HepG2 (cell line): ENCODE data around the gene CTSW. TPM values are rescaled to one million over a fixed set of nuclear protein-coding genes. Genes with fewer than 3 reads are reported as not detected.

Experiments used
- CEBPB ChIP-seq: IDR thresholded peaks from 2 replicates; pipeline ENCODE4 v1.6.1; 2011; ENCODE audit warnings: low read depth, low read length, improper control_type of control experiment, borderline replicate concordance
- ETV6 ChIP-seq: sonication (generic); formaldehyde crosslinking; conservative IDR thresholded peaks from 2 replicates; pipeline ENCODE4 v1.4.0; 2020; ENCODE audit warnings: missing genetic modification reagents
- KMT2A ChIP-seq: sonication (generic); formaldehyde crosslinking; IDR thresholded peaks from 2 replicates; pipeline ENCODE4 v1.4.0; 2020; ENCODE audit warnings: missing genetic modification reagents
- MTF2 ChIP-seq: sonication (generic); formaldehyde crosslinking; IDR thresholded peaks from 2 replicates; pipeline ENCODE4 v1.5.0; 2020; ENCODE audit warnings: missing genetic modification reagents, borderline replicate concordance
- RFX3 ChIP-seq: IDR thresholded peaks from 2 replicates; pipeline ENCODE4 v1.6.1; 2016; ENCODE audit warnings: missing biosample characterization, missing genetic modification reagents
- ZNF282 ChIP-seq: fragments of 450-650 bp; IDR thresholded peaks from 2 replicates; pipeline ENCODE4 v1.6.1; 2018; ENCODE audit not compliant: partially characterized antibody
- ZNF3 ChIP-seq: IDR thresholded peaks from 2 replicates; pipeline ENCODE4 v1.7.0; 2017; ENCODE audit warnings: inconsistent platforms
- ZNF44 ChIP-seq: sonication (generic); formaldehyde crosslinking; IDR thresholded peaks from 2 replicates; pipeline ENCODE4 v1.5.1; 2020; ENCODE audit warnings: mild to moderate bottlenecking, missing genetic modification reagents
- ZNF484 ChIP-seq: sonication (generic); formaldehyde crosslinking; IDR thresholded peaks from 2 replicates; pipeline ENCODE4 v1.5.1; 2020; ENCODE audit warnings: mild to moderate bottlenecking, low read depth, missing genetic modification reagents, borderline replicate concordance
- ZNF790 ChIP-seq: sonication (generic); formaldehyde crosslinking; IDR thresholded peaks from 2 replicates; pipeline ENCODE4 v1.8.0; 2022; ENCODE audit warnings: missing genetic modification reagents, mild to moderate bottlenecking, borderline replicate concordance
- polyA plus RNA-seq, 8 experiments: library from polyadenylated mRNA; depleted of rRNA in 3 of 8; stranded (reverse) in 7 of 8; unstranded in 1 of 8; fragments of >200 nt; fragmentation: Illumina TruSeq in 4 of 8; extraction: Trizol in 4 of 8; gene quantifications; 2 replicates each; pipeline versions ENCODE4 v1.2.1 to v1.2.3, GENCODE V29; 2011 to 2016; ENCODE audit warnings: low read depth in 4 of 8, missing spikeins in 1 of 8, mixed read lengths in 1 of 8; ENCODE audit not compliant: insufficient read depth in 1 of 8
- total RNA-seq, 5 experiments: library from RNA; depleted of rRNA; stranded (reverse); fragments of >200 nt; fragmentation: Illumina TruSeq; extraction: Trizol; gene quantifications; 2 replicates each; pipeline ENCODE4 v1.2.3, GENCODE V29; 2016; ENCODE audit warnings: low read depth in 1 of 5
- TF ChIP-seq, protein P1 (sequence below): sonication (generic); formaldehyde crosslinking; IDR thresholded peaks from 2 replicates; pipeline ENCODE4 v1.8.1; 2023; ENCODE audit warnings: mild to moderate bottlenecking, moderate library complexity, missing genetic modification reagents
- TF ChIP-seq, protein P2 (sequence below): sonication (generic); formaldehyde crosslinking; IDR thresholded peaks from one replicate; pipeline ENCODE4 v1.5.1; 2020; ENCODE audit warnings: mild to moderate bottlenecking, missing genetic modification reagents; ENCODE audit errors: not compliant biosample characterization
- TF ChIP-seq, protein P3 (sequence below): IDR thresholded peaks from 2 replicates; pipeline ENCODE4 v1.6.1; 2018; ENCODE audit warnings: missing genetic modification reagents
- TF ChIP-seq, protein P4 (sequence below): sonication (generic); formaldehyde crosslinking; IDR thresholded peaks from 2 replicates; pipeline ENCODE4 v1.4.0; 2020; ENCODE audit warnings: missing genetic modification reagents
- TF ChIP-seq, protein P5 (sequence below): sonication (generic); formaldehyde crosslinking; IDR thresholded peaks from 2 replicates; pipeline ENCODE4 v1.8.1; 2023; ENCODE audit warnings: mild to moderate bottlenecking, inconsistent platforms, moderate library complexity, missing genetic modification reagents, borderline replicate concordance

Gene CTSW
- total and polyA plus RNA-seq, 2 of the 13 experiments (the other 11 are each of a cell fraction or from before 2014, with no cell fraction given) = 0.09 TPM; not detected in 1

DNA sequence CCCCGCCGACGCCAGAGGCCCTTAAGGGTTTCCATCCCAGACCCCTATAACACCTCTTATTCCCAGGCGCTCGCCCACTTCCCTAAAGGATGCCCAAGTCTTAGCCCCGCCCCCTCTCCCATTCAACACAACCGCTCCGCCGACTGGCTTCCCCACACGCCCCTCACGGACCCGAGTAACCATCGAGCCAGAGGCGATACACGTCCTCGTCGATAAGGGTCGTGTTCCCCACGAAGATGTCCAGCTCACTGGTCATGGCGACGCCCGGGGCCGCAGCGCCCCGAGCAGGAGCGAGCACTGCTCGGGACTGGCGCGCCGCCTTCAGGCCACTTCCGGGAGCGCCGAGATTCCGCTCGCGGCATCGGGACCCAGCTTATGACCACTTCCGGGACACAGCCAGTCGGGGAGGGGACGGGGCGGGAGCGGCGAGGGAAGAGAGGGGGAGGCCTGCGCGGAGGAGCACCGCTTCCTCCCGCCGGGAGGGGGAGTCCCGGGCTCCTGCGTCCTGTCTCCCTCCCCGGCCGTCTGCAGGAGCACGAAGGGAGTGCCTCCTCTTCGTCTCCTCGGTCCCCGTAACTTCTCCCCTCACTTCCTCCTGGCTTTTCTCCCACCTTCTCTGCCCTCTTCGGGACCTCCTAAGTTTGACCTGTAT, 8.7 kb downstream of the CTSW start, which contains the start of gene FIBP (continued):
- TF ChIP-seq MTF2 = peak; percentile 96
- no peak for TF ChIP-seq ZNF44 (CRISPR knock-in tag)
- TF ChIP-seq, protein P1, sequence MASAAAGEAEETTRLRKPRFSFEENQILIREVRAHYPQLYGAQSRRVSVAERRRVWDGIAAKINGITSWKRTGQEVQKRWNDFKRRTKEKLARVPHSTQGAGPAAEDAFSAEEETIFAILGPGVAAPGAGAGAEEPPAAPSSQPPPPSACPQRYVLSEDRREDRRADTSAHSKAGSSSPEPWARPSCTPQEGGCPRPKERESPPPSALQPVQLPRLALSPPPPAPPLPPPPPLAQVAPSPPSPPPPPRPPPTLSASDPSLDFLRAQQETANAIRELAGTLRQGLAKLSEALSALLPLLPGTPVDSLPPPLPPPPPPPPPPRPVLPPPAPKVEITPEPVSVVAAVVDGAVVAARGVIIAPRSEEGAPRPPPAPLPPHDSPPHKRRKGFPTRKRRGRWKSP (CRISPR knock-in tag) = no peak
- TF ChIP-seq, protein P2, sequence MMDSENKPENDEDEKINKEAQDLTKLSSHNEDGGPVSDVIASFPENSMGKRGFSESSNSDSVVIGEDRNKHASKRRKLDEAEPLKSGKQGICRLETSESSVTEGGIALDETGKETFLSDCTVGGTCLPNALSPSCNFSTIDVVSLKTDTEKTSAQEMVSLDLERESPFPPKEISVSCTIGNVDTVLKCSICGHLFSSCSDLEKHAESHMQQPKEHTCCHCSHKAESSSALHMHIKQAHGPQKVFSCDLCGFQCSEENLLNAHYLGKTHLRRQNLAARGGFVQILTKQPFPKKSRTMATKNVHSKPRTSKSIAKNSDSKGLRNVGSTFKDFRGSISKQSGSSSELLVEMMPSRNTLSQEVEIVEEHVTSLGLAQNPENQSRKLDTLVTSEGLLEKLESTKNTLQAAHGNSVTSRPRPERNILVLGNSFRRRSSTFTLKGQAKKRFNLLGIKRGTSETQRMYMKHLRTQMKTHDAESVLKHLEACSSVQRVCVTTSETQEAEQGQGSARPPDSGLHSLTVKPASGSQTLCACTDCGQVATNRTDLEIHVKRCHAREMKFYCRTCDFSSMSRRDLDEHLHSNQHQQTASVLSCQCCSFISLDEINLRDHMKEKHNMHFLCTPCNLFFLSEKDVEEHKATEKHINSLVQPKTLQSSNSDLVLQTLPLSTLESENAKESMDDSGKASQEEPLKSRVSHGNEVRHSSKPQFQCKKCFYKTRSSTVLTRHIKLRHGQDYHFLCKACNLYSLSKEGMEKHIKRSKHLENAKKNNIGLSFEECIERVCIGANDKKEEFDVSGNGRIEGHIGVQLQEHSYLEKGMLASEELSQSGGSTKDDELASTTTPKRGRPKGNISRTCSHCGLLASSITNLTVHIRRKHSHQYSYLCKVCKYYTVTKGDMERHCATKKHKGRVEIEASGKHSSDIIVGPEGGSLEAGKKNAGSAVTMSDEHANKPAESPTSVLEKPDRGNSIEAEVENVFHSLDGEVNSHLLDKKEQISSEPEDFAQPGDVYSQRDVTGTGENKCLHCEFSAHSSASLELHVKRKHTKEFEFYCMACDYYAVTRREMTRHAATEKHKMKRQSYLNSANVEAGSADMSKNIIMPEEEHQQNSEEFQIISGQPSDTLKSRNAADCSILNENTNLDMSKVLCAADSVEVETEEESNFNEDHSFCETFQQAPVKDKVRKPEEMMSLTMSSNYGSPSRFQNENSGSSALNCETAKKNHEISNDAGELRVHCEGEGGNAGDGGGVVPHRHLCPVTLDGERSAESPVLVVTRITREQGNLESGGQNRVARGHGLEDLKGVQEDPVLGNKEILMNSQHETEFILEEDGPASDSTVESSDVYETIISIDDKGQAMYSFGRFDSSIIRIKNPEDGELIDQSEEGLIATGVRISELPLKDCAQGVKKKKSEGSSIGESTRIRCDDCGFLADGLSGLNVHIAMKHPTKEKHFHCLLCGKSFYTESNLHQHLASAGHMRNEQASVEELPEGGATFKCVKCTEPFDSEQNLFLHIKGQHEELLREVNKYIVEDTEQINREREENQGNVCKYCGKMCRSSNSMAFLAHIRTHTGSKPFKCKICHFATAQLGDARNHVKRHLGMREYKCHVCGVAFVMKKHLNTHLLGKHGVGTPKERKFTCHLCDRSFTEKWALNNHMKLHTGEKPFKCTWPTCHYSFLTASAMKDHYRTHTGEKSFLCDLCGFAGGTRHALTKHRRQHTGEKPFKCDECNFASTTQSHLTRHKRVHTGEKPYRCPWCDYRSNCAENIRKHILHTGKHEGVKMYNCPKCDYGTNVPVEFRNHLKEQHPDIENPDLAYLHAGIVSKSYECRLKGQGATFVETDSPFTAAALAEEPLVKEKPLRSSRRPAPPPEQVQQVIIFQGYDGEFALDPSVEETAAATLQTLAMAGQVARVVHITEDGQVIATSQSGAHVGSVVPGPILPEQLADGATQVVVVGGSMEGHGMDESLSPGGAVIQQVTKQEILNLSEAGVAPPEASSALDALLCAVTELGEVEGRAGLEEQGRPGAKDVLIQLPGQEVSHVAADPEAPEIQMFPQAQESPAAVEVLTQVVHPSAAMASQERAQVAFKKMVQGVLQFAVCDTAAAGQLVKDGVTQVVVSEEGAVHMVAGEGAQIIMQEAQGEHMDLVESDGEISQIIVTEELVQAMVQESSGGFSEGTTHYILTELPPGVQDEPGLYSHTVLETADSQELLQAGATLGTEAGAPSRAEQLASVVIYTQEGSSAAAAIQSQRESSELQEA (CRISPR knock-in tag) = peak; percentile 67
- TF ChIP-seq, protein P3, sequence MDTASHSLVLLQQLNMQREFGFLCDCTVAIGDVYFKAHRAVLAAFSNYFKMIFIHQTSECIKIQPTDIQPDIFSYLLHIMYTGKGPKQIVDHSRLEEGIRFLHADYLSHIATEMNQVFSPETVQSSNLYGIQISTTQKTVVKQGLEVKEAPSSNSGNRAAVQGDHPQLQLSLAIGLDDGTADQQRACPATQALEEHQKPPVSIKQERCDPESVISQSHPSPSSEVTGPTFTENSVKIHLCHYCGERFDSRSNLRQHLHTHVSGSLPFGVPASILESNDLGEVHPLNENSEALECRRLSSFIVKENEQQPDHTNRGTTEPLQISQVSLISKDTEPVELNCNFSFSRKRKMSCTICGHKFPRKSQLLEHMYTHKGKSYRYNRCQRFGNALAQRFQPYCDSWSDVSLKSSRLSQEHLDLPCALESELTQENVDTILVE = peak; percentile 90
- TF ChIP-seq, protein P4, sequence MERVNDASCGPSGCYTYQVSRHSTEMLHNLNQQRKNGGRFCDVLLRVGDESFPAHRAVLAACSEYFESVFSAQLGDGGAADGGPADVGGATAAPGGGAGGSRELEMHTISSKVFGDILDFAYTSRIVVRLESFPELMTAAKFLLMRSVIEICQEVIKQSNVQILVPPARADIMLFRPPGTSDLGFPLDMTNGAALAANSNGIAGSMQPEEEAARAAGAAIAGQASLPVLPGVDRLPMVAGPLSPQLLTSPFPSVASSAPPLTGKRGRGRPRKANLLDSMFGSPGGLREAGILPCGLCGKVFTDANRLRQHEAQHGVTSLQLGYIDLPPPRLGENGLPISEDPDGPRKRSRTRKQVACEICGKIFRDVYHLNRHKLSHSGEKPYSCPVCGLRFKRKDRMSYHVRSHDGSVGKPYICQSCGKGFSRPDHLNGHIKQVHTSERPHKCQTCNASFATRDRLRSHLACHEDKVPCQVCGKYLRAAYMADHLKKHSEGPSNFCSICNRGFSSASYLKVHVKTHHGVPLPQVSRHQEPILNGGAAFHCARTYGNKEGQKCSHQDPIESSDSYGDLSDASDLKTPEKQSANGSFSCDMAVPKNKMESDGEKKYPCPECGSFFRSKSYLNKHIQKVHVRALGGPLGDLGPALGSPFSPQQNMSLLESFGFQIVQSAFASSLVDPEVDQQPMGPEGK (CRISPR knock-in tag) = peak; percentile 72
- TF ChIP-seq ZNF484 = no peak
- TF ChIP-seq ZNF282 = no peak
- TF ChIP-seq ZNF790 (CRISPR knock-in tag) = no peak
- TF ChIP-seq KMT2A = peak; percentile 82; the same call in 1 of the 2 replicates
- TF ChIP-seq, protein P5, sequence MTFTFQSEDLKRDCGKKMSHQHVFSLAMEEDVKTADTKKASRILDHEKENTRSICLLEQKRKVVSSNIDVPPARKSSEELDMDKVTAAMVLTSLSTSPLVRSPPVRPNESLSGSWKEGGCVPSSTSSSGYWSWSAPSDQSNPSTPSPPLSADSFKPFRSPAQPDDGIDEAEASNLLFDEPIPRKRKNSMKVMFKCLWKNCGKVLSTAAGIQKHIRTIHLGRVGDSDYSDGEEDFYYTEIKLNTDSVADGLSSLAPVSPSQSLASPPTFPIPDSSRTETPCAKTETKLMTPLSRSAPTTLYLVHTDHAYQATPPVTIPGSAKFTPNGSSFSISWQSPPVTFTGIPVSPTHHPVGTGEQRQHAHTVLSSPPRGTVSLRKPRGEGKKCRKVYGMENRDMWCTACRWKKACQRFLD (CRISPR knock-in tag) = no peak
- no peak for TF ChIP-seq CEBPB
- no peak for TF ChIP-seq ZNF3
- TF ChIP-seq ETV6 (CRISPR knock-in tag) = no peak
- TF ChIP-seq RFX3 = no peak
